Body of pancreas (tissue), 4 donors: ENCODE data around the gene CDKN1C.

Experiments
- POLR2A ChIP-seq, 3 donors: fragments of 450-650 bp; IDR thresholded peaks; one replicate each; pipeline ENCODE4 v1.6.1; 2016; ENCODE audit warnings: antibody characterized with exemption in 3 of 3, mild to moderate bottlenecking in 2 of 3
- TF ChIP-seq, protein P1 (sequence below), 7 experiments: fragments of 450-650 bp in 4 of 7; fragments of 200-600 bp in 3 of 7; sonication (generic) in 3 of 7; IDR thresholded peaks; one replicate each; pipeline ENCODE4 v1.5.1; 2016 to 2019; ENCODE audit warnings: antibody characterized with exemption in 7 of 7

GRCh38 chr11:2892967-2893528, 7.5 kb upstream of the CDKN1C start:
- TF ChIP-seq, protein P1, sequence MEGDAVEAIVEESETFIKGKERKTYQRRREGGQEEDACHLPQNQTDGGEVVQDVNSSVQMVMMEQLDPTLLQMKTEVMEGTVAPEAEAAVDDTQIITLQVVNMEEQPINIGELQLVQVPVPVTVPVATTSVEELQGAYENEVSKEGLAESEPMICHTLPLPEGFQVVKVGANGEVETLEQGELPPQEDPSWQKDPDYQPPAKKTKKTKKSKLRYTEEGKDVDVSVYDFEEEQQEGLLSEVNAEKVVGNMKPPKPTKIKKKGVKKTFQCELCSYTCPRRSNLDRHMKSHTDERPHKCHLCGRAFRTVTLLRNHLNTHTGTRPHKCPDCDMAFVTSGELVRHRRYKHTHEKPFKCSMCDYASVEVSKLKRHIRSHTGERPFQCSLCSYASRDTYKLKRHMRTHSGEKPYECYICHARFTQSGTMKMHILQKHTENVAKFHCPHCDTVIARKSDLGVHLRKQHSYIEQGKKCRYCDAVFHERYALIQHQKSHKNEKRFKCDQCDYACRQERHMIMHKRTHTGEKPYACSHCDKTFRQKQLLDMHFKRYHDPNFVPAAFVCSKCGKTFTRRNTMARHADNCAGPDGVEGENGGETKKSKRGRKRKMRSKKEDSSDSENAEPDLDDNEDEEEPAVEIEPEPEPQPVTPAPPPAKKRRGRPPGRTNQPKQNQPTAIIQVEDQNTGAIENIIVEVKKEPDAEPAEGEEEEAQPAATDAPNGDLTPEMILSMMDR (IDR thresholded peaks at IDR 0.05), result peak in 1 of 7 experiments; percentile 11
- TF ChIP-seq POLR2A (IDR thresholded peaks at IDR 0.05), result no peak
